Activated CD4-positive, alpha-beta T cell treated with anti-CD3 and anti-CD28 coated beads for 36 hours (primary cell): ENCODE data around the gene DHFR2. TPM values are rescaled to one million over a fixed set of nuclear protein-coding genes. Genes with fewer than 3 reads are reported as not detected.

Experiments used
- ATAC-seq: fragments of 200-7000 bp; cut with Tn5 transposase; one replicate; pipeline ENCODE4 v1.10.0; 2021; ENCODE audit warnings: mild to moderate bottlenecking, moderate library complexity
- CTCF ChIA-PET: fragments of 350-600 bp; sonication (Branson Sonifier 250); formaldehyde crosslinking; loops from one replicate; lab custom pipeline; 2021; ENCODE audit warnings: antibody characterized with exemption; lab: Charles Lee
- POLR2A ChIA-PET: fragments of 350-600 bp; sonication (Branson Sonifier 250); formaldehyde crosslinking; loops from one replicate; lab custom pipeline; 2021; ENCODE audit warnings: antibody characterized with exemption, inconsistent platforms; lab: Charles Lee
- DNase-seq: peaks from one replicate; pipeline ENCODE4 v3.0.0-alpha.2; 2020
- H3K27ac Mint-ChIP-seq: one replicate; pipeline ENCODE4 v1.8.0; 2021; ENCODE audit warnings: mixed read lengths
- H3K27me3 Mint-ChIP-seq: one replicate; pipeline ENCODE4 v1.8.0; 2021; ENCODE audit warnings: mixed read lengths
- H3K36me3 Mint-ChIP-seq: one replicate; pipeline ENCODE4 v1.8.0; 2021; ENCODE audit warnings: low read depth, mixed read lengths
- H3K4me1 Mint-ChIP-seq: one replicate; pipeline ENCODE4 v1.8.0; 2021; ENCODE audit warnings: mixed read lengths
- H3K4me3 Mint-ChIP-seq: one replicate; pipeline ENCODE4 v1.8.0; 2021; ENCODE audit warnings: mild to moderate bottlenecking, moderate library complexity, mixed read lengths
- H3K9me3 Mint-ChIP-seq: one replicate; pipeline ENCODE4 v1.8.0; 2021; ENCODE audit warnings: low read depth, mixed read lengths
- intact Hi-C, 2 experiments: fragments of 100-400 bp; cut with DNase I in 1 of 2; cut with micrococcal nuclease in 1 of 2; formaldehyde crosslinking; loops; one replicate each; pipeline versions ENCODE4 v1.14.2 to v1.15.1; 2022 to 2024; cut with DNase I, micrococcal nuclease
- total RNA-seq, 2 experiments: library from RNA; stranded (reverse); gene quantifications; one replicate each; pipeline ENCODE4 v1.2.3, GENCODE V29; 2021

The DHFR2 gene
- total RNA-seq, 2 experiments from 2014 or later = 7.4 to 10.3 TPM

DNA sequence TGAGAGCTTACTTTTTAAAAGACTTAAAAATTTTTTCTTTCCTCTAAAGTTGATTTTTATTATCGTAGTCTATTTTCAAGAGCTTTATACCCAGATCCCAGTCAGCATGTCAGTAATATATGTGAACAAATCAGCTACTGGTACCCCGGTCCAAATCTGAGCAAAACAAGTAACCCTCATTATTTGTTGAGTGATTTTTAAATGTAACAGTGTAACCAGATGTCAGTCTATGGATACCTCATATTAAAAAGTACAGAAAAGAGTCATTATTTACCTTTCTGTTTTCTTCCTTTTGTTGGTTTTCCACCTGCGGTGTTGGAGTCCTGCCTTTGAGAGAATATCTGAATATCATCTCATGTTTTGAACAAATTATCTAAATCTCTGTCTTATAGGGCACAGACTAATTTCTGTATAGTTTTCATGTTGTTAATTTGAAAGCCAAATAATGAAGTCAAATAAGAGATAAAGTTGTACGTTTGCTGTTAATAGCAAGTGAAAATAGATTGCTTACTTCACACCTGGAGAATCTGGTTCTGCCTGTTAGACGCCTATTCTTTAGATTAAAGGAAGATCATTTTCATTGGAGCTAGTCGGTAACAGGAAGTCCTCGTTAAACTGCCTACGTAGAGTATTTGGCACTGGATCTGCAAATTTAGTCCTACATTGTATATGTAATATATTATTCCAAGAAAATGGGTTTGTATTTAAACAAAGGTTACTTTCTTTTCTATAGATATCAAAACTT lies 34.5 kb downstream of the DHFR2 start, which contains the start of gene STX19:
Gene STX19, minus strand, starts transcription at position 505 of the 745 bp plus-strand sequence. CDS start 13,328 bp downstream, outside the sequence.
- no peak within 1 kb of the TSS for H3K4me3 Mint-ChIP-seq
- H3K36me3 Mint-ChIP-seq = peaks cover 4% of the 10 kb centered on the region
- H3K27ac Mint-ChIP-seq = no peak within 1 kb of the TSS
- no peak for ATAC-seq
- H3K4me1 Mint-ChIP-seq = no peaks in the 10 kb centered on the region
- ChIA-PET POLR2A (no interaction called here), CTCF (interaction anchor here (1.4 kb wide), 2 partner anchors 8 to 9 kb away, joined by 3 to 4 read pairs; no protein-coding TSS in a partner anchor)
- intact Hi-C loops = no loop called here
- H3K9me3 Mint-ChIP-seq = no peaks in the 10 kb centered on the region
- H3K27me3 Mint-ChIP-seq = no peaks in the 10 kb centered on the region
- DNase-seq = no peak

DNA sequence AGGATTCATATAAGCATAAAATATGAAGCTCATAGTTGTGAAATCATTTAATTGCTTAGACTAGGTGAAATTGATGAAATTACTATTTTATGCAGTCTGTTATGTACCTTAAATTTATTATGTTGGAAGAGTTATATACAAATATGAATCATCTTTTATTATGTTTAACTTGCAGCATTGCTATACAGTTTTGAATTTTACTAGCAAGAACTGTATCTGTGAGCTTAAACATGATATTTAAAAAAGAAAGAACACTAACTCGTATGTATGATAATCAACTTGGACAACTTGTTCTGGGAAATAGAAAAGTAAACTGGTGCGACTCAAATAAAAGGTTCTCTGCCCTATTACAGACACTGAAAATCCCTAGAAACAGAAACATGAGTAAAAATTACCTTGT lies 36.1 kb downstream of the DHFR2 start:
- Mint-ChIP-seq H3K27me3 (no peaks in the 10 kb centered on the region), H3K4me3 (no peak overlapping the region), H3K36me3 (no peaks in the 10 kb centered on the region), H3K9me3 (no peaks in the 10 kb centered on the region), H3K27ac (no peak overlapping the region), H3K4me1 (no peaks in the 10 kb centered on the region)
- no peak for ATAC-seq
- DNase-seq = no peak
- ChIA-PET CTCF (interaction anchor here (1.3 kb wide), 1 partner anchor 13 kb away, joined by 3 read pairs; no protein-coding TSS in a partner anchor), POLR2A (no interaction called here)
- intact Hi-C loops = no loop called here

DNA sequence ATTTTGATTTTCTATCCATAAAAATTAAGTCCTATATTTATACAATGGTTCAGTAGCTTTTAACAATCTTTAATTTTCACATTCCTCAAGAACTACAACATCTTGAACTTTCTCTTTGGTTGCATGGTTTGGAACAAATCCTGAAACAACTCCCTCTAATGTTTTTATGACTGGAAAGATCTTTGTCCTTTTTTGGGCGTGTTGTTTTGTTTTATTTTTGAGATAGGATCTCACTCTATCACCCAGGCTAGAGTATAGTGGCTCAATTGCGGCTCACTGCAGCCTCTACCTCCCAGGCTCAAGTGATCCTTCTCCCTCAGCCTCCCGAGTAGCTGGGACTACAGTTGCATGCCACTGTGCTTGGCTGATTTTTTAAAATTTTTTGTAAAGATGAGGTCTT lies 38.3 kb downstream of the DHFR2 start:
- POLR2A ChIA-PET = no interaction called here
- no peak overlapping the region for H3K27ac Mint-ChIP-seq
- no peaks in the 10 kb centered on the region for H3K27me3 Mint-ChIP-seq
- H3K36me3 Mint-ChIP-seq = no peaks in the 10 kb centered on the region
- H3K4me1 Mint-ChIP-seq = no peaks in the 10 kb centered on the region
- ATAC-seq = no peak
- intact Hi-C loops = no loop called here
- no peaks in the 10 kb centered on the region for H3K9me3 Mint-ChIP-seq
- CTCF ChIA-PET = interaction anchor here (0.8 kb wide), 1 partner anchor 12 kb away, joined by 4 read pairs; no protein-coding TSS in a partner anchor
- DNase-seq = no peak
- no peak overlapping the region for H3K4me3 Mint-ChIP-seq

DNA sequence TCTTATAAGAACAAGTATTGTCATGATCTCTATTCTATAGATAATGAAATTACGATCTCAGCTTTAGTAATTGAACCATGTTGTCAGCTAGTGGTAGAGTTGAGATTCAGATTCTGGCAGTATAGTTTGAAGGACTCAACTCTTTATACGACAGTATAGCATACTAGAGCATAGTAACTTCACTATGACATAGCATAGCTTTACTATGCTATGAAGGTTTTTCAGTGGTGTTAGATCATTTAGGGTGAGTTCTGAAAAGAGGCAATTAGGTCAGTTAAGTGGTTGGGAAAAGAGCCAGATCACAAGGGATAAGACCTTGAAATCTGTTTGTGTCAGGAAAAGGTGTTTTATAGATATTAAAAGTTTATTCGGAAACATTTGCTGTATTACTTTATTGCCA lies 42.4 kb downstream of the DHFR2 start:
- Mint-ChIP-seq H3K27me3 (no peaks in the 10 kb centered on the region), H3K4me3 (no peak overlapping the region), H3K27ac (no peak overlapping the region), H3K36me3 (peaks cover 2% of the 10 kb centered on the region), H3K4me1 (no peaks in the 10 kb centered on the region), H3K9me3 (no peaks in the 10 kb centered on the region)
- ChIA-PET CTCF (interaction anchor here (0.6 to 1.2 kb wide), 4 partner anchors 16 to 112 kb away, joined by 3 to 6 read pairs (median 4); partner anchors contain the start of genes DHFR2 and NSUN3), POLR2A (no interaction called here)
- intact Hi-C loops = no loop called here
- ATAC-seq = no peak
- no peak for DNase-seq

DNA sequence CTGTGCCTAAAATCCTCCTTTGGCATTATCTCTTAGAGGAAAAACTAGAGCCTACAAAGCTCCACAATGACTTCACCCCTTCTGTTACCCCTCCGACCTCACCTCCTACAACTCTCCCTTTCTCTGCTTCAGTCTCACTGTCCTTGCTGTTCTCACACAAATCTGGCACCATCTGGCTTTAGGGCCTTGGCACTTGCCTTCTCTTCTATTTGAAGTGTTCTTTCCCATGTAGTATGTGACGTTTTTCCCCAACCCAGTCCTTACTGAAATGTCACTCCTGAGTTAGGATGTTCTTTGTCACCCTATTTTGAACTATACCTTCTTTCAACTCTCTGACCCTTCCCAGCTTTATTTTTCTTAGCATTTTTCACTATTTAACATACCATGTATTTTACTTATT lies 43.1 kb downstream of the DHFR2 start:
- H3K27ac Mint-ChIP-seq = no peak overlapping the region
- CTCF ChIA-PET = interaction anchor here (1.1 kb wide), 2 partner anchors 15 to 43 kb away, joined by 4 to 6 read pairs; partner anchors contain the start of genes DHFR2 and NSUN3

DNA sequence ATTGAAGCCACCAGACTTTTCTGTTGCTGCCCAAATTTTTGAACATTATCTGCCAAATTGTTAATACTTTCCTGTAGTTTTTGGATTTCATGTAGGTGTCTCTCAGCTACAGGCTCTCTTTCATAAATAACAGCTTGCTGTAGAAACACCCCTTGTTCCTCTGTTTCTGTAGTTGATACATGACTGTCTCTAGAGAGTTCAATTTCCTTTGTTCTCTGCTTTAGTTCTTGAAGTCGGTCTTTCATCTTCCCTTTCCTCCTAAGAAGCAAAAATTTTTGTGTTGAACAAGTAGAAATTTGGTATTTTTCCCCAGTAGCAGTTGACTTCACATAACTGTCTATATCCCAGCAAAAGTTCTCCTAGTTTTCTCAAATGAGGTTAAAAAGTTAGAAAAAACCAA lies 47.7 kb downstream of the DHFR2 start:
- Mint-ChIP-seq H3K27me3 (no peaks in the 10 kb centered on the region), H3K36me3 (peaks cover 10% of the 10 kb centered on the region), H3K27ac (no peak overlapping the region), H3K9me3 (no peaks in the 10 kb centered on the region), H3K4me3 (no peak overlapping the region), H3K4me1 (peaks cover 35% of the 10 kb centered on the region)
- POLR2A ChIA-PET = no interaction called here
- CTCF ChIA-PET = interaction anchor here (1.9 to 2.0 kb wide), 2 partner anchors 47 to 54 kb away, joined by 4 to 13 read pairs; no protein-coding TSS in a partner anchor
- no peak for ATAC-seq
- DNase-seq = no peak
- intact Hi-C loops = no loop called here

More for the DNA sequence above, 43.1 kb downstream of the DHFR2 start:
- H3K4me3 Mint-ChIP-seq = no peak overlapping the region
- peaks cover 6% of the 10 kb centered on the region for H3K4me1 Mint-ChIP-seq
- intact Hi-C loops = no loop called here
- ATAC-seq (no peak), DNase-seq (no peak)
- no peaks in the 10 kb centered on the region for H3K27me3 Mint-ChIP-seq
- POLR2A ChIA-PET = no interaction called here
- H3K9me3 Mint-ChIP-seq = no peaks in the 10 kb centered on the region
- H3K36me3 Mint-ChIP-seq = peaks cover 4% of the 10 kb centered on the region

DNA sequence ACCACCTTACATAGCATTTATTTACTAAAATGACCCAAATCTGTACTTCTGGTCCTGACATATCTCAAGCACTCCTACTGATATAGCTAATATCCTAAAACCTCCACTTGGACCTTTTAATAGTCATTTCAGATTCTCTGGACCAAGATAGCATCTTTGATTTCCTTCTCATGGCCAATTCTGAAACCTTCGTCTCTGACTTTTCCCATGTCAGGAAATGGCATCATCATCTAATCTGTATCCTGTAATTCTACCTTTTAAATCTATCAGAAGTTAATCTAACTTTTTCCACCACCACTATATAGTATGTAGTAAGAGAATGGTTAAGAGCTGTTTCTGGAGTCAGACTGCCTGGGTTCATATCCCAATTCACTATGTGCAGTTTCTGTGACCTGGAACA lies 50.5 kb downstream of the DHFR2 start:
- Mint-ChIP-seq H3K9me3 (no peaks in the 10 kb centered on the region), H3K27ac (peak overlapping the region; percentile 56), H3K4me3 (no peak overlapping the region), H3K27me3 (no peaks in the 10 kb centered on the region), H3K4me1 (peaks cover 42% of the 10 kb centered on the region), H3K36me3 (peaks cover 10% of the 10 kb centered on the region)
- ChIA-PET CTCF (interaction anchor here (1.2 to 1.7 kb wide), 3 partner anchors 13 to 57 kb away, joined by 3 to 6 read pairs (median 4); no protein-coding TSS in a partner anchor), POLR2A (no interaction called here)
- DNase-seq (no peak), ATAC-seq (no peak)
- intact Hi-C loops = no loop called here

DNA sequence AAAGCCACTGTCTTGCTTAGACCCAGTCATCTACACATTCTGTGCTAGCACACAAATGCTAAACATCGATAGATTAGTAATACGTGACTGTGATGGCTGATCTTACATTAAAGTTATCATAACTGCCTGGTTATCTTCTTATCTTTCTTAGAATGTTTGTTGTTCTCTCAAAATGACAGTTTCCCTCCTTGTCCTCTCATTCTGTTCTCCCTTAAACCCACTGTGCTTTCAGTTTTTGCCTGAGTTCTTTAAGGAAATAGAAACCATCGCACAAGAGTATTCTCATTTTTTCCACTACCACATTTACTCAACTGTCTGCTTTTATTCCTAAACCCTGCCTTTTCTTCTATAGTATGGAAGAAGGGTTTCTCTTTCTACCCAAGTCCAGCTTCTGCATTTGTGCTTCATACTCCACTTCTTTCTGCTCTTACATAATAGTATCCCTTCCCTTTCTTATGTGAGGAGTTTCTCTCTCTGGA lies 51.4 kb downstream of the DHFR2 start:
- POLR2A ChIA-PET = no interaction called here
- no peaks in the 10 kb centered on the region for H3K27me3 Mint-ChIP-seq
- H3K36me3 Mint-ChIP-seq = peaks cover 10% of the 10 kb centered on the region
- CTCF ChIA-PET = interaction anchor here (0.9 to 1.7 kb wide), 4 partner anchors 12 to 58 kb away, joined by 3 to 6 read pairs (median 3); no protein-coding TSS in a partner anchor
- ATAC-seq = peak; percentile 92
- no peaks in the 10 kb centered on the region for H3K9me3 Mint-ChIP-seq
- no peak for DNase-seq
- peak overlapping the region; percentile 56 for H3K27ac Mint-ChIP-seq
- intact Hi-C loops = loop anchor here (1.0 to 2.0 kb wide), 3 partner anchors 32 to 58 kb away; partner anchors contain the start of gene DHFR2 (in 2 of the 2)
- H3K4me1 Mint-ChIP-seq = peaks cover 43% of the 10 kb centered on the region
- H3K4me3 Mint-ChIP-seq = peak overlapping the region; percentile 8

DNA sequence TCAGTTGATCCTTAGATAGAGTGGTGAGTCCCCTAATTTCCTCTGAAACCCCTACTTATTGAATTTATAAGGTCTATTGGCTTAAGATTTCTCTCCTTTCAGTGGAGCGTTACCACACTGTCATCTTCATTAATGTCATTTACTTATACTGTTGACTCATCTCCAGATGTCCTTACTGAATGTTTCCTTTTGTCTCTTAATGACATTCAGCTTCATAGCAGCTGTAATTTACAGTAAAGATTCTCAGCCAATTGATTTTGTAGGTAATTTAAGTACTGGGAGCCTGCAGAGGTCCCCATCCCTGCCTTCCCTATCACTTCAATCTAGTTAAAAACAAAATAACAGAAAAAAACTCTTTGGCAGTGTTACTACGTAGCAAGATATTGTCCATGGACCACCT lies 53.1 kb downstream of the DHFR2 start:
- ATAC-seq (no peak), DNase-seq (no peak)
- Mint-ChIP-seq H3K9me3 (no peaks in the 10 kb centered on the region), H3K4me1 (peaks cover 36% of the 10 kb centered on the region), H3K27ac (peak overlapping the region; percentile 6), H3K4me3 (no peak overlapping the region), H3K27me3 (no peaks in the 10 kb centered on the region), H3K36me3 (peaks cover 7% of the 10 kb centered on the region)
- CTCF ChIA-PET = interaction anchor here (1.3 to 1.6 kb wide), 2 partner anchors 57 to 60 kb away, joined by 3 to 4 read pairs; no protein-coding TSS in a partner anchor
- POLR2A ChIA-PET = no interaction called here
- intact Hi-C loops = loop anchor here in 1 of 2 experiments (2.0 to 10.0 kb wide), 2 partner anchors 33 to 235 kb away; no protein-coding TSS in a partner anchor

DNA sequence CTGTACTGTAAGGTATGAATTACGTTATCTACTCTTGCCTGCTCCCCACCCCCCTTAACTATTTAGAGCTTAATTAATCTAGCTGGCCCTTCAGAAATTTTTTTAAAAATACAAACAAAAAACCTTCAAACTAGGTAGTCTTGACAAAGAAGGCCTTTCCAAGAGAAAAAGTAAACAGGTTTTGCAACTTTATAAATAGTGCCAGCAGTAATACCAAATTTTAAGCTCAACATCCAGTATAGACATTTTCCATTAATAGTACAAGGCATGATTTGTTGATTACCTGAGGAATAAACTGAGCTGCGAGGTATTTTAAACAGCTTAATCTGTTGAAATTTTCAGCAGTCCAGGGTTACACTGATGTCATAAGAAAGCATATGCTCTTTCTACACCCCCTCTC lies 54.5 kb downstream of the DHFR2 start:
- CTCF ChIA-PET = interaction anchor here (0.8 to 1.4 kb wide), 2 partner anchors 54 to 61 kb away, joined by 3 to 14 read pairs; partner anchors contain the start of gene DHFR2

More for the DNA sequence above, 54.5 kb downstream of the DHFR2 start:
- intact Hi-C loops = loop anchor here in 1 of 2 experiments (10.0 kb wide), 1 partner anchor 237 kb away; no protein-coding TSS in a partner anchor
- Mint-ChIP-seq H3K9me3 (no peaks in the 10 kb centered on the region), H3K27ac (no peak overlapping the region), H3K4me3 (no peak overlapping the region), H3K36me3 (peaks cover 7% of the 10 kb centered on the region), H3K4me1 (peaks cover 31% of the 10 kb centered on the region), H3K27me3 (no peaks in the 10 kb centered on the region)
- ATAC-seq (no peak), DNase-seq (no peak)
- POLR2A ChIA-PET = no interaction called here
